ENCODE data around the gene INPP5A.

INPP5A gene

DNA sequence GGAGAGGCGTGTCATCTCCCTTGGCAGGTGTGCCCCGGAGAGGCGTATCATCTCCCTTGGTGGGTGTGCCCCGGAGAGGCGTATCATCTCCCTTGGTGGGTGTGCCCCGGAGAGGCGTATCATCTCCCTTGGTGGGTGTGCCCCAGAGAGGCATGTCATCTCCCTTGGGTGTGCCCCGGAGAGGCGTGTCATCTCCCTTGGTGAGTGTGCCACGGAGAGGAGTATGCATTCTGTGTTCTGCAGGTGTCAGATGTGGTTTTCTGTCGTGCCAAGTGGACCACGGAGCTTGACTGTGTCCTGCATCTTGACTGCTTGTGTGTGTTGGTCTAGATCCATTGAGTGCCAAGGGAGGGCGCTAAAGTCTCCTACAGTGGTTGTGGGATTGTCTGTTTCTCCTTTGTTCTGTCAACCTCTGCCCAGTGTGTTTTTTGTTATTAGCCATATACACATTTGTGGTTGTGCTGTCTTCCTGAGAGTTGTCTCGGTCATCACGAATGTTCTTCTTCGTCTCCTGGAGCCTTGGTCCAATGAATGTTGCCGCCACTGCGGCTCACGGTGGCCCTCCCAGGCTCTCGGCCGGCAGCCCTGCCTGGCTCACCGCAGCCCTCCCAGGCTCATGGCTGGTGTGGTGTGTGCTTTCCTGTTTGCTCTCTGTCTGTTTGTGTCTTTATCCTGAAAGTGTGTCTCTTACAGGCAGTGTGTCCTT, 96.8 kb downstream of the INPP5A start:
- peak; percentile 24 for DNase-seq

GRCh38 chr10:132634947-132635271, 97.3 kb downstream of the INPP5A start:
- no peak for DNase-seq

DNA sequence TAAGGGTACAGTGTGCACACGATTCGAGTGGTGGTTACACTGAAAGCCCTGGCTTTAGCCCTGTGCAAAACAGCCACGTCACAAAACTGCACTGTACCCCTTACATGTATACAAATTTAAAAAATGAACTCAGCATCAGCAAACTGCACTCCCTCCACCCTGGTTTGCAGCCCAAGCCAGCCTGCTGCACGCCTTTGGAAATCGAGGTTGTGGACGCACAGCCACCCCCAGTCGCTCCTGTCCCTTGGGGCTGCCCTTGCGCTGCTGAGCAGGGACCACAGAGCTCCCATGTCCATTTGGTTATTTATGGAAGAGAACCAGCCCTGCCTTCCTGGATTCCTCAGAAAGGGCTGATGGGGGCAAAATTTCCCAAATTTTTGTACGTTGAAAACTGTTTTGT, 98.8 kb downstream of the INPP5A start:
- DNase-seq = no peak

- peak; percentile 77 for DNase-seq
Measured at GRCh38 chr10:132637477-132638129, 100.0 kb downstream of the INPP5A start.

- DNase-seq = no peak
Measured at GRCh38 chr10:132638130-132638515, 100.5 kb downstream of the INPP5A start.

DNA sequence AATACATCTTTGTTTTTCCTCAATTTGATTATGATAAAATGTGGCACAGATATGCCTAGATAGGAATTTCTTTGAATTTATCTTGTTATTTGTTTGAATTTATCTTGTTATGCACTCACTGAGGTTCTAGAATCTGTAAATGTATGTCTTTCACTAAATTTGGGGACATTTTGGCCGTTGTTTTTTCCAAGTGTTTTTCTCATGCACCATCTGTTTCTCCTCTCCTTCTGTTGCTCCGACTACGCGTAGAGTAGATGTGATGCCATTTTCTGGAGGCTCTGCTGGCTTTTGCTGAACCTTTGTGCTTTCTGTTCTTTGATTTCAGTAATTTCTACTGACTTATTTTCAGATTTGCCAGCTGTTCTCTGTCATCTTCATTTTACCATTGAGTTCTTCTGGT, 101.9 kb downstream of the INPP5A start:
- DNase-seq = no peak

GRCh38 chr10:132640326-132641125, 102.9 kb downstream of the INPP5A start:
- no peak for DNase-seq

DNA sequence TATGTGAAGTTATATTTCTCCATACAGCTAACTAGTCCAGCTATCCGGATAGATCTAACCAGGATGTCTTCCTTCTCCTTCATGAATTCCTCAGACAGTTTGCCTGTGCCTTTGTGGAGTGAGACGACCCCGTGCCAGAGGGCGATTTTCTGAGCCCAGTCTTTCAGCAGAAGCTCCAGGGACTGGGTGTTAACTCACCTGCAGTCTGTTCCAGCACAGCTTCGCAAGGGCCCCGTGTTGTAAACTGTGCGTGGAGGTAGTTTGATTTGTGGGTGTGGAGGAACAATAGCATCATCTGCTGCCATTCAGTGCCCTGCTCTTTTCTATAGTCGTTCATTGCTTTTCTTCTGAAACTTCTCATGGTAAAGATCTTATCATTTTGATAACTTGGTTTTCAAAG, 103.8 kb downstream of the INPP5A start:
- DNase-seq = no peak

DNA sequence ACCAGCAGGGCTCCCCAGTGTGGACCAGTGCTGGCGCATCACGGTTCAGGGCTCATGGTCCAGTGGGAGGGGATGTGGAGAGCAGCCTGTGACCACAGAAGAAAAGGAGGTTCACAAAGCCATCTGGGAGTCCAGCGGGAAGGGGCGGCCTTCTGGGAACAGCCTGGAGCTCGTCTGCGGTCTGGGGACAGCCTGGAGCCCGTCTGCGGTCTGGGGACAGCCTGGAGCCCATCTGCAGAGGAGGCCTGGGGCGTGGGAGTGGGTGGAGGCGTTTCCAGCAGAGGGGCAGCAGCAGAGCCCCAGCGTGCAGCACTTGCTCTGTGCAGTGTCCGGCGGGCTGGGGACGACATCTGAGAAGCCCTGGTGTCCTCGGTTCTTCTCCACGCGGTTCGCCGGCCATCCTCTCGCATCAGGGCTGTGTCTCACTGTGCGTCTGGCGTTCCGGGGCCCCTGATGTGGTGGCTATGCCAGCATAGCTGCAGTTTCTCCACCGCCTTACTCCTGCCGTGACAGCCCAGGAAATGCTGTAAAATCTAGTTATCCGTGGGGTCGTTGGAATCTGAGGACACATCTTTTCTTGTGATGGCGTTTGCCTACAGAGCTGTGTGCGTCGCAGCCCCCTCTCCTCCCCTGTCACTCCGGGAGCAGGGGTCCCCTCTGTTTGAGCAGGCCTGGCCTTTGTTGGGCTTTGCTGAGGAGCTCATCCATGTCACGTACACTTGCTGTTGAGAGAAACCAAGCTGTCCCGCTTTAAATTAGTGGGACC, 104.6 kb downstream of the INPP5A start:
- no peak for DNase-seq

DNA sequence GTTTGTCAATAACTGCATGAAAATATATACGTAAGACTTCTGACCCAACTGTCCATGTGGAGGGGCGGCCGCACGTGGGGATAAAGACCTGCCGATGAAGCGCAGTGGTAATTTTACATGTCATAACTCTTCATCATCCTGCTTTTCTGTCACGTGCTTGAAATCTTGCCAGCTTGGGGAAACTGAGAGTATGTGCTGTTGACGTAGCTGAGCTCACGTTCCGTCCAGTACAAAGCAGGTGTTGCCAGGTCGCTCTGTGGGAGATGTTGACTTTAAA, 105.1 kb downstream of the INPP5A start:
- DNase-seq = no peak

DNA sequence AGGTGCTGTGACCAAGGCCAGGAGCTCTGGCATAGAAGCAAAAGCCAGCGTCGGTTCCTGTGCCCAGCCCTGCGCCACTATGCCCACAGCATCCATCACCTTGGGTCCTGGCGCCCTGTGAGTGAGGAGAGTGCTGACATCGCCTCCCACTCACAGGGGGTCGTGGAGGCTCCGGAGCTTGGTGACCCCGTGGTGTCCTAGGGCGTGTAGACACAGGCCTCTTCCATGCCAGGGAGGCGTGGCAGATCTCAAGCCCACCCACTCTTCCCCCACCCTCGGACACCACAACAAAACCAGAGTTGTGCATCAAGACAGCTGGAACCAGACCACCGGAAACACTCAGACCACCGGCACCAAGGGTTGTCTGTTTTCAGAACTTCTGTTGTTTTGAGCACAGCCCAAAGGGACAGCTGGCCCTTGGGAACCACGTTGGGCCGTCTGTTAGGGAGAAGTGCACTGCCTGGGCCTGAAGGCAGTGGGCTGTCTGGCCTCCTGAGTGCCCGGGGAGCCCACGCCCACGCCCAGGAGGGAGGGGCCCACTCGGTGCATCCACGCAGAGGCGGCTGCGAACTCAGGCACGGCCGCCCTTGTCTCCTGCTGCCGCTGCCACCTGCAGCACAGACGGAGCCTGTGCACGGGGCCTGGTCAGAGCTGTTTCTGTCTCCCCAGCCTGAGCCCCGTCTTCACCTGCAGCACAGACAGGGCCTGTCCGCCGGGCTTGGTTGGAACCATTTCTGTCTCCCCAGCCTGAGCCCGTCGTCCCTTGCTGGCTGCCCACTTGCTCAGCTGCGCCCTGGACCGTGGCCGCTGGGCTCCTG, 106.3 kb downstream of the INPP5A start:
- DNase-seq = no peak

DNA sequence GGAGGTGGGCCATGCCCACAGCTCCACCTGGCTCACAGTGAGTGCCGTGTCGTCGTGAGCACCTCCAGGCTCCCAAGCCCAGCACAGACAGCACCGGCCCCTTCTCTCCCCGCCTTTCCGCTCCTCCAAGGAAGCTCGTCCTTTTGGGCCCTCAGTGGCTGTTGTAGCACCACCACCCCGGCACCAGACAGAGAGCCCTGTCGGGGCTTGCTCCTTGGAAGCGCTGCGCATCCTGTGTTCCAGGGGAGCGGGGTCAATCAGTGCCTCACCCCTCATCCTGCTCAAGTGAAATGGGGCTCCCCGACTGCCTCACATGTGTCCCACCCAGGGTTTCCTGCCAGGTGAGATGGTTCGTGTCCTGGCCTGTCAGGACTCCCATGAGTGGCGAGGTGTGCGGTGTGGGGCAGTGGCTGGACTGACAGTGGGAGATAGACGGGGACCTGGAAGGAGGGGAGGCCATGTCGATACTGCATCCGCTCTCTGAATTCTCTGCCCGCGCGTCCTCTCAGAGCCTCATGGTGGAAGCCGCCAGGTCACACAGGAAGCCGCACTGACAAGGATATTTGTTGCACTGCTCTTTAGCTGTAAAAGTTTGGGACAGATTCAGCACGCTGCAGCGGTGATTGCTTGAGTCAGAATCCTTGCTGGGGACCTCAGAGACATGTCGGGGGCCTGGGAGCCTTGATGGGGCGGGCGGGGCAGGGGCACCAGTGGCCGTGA, 107.1 kb downstream of the INPP5A start:
- no peak for DNase-seq

GRCh38 chr10:132645247-132645530, 107.6 kb downstream of the INPP5A start:
- no peak for DNase-seq

DNA sequence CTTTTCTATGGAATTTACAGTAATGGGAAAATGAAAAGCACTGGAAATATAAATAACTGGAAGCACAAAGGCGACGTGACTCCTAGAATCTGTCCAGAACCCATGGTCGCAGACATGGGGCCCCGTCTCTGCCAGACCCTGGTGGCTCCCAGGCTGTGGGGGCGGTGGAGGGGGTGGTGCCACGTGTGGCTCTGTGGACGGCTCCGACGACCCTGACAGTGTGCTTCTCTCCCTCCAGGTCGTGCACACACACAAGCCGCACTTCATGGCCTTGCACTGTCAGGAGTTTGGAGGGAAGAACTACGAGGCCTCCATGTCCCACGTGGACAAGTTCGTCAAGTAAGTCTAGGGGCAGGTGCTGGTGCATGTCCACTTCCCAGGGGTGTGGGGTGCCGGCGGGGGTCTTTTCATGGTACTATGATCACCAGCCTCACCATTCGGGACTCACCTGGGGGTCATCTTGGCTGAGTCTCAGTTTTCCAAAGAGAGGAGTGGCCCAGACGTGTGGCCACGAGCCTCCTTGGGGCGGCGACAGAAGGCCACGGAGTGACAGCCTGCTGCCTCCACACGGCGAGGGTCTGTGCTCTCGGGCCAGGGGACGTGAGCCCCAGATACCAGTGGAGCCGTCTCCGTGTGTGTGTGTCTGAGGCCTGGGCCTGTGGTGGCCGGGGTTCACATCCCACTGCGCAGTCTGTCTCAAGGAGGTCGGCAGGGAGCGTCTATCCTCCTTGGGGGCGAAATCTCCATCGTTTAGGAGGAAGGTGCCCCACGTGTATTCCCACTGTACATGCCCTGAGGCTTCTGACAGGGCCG, 108.2 kb downstream of the INPP5A start:
- DNase-seq = no peak

GRCh38 chr10:132646443-132647097, 109.0 kb downstream of the INPP5A start:
- DNase-seq = no peak

DNA sequence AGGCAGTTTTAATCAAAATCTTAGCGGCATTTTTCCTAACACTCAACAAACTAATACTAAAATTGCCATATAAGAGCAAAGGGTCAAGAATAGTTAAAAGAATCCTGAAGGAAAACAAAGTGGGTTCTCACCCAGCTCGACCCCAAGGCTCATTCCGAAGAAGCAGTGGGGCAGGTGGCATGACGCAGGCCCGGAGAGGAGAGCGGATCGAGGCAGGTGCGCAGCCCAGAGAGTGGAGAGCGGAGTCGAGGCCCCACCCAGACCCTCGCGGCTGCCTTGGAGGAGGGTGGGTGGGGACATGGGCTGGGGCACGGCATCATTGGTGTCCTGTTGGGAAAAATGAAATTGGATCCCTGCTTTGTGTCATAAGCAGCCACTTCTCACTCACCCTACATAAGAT, 109.8 kb downstream of the INPP5A start:
- DNase-seq = no peak

- no peak for DNase-seq
Measured at GRCh38 chr10:132648072-132648850, 110.7 kb downstream of the INPP5A start.

DNA sequence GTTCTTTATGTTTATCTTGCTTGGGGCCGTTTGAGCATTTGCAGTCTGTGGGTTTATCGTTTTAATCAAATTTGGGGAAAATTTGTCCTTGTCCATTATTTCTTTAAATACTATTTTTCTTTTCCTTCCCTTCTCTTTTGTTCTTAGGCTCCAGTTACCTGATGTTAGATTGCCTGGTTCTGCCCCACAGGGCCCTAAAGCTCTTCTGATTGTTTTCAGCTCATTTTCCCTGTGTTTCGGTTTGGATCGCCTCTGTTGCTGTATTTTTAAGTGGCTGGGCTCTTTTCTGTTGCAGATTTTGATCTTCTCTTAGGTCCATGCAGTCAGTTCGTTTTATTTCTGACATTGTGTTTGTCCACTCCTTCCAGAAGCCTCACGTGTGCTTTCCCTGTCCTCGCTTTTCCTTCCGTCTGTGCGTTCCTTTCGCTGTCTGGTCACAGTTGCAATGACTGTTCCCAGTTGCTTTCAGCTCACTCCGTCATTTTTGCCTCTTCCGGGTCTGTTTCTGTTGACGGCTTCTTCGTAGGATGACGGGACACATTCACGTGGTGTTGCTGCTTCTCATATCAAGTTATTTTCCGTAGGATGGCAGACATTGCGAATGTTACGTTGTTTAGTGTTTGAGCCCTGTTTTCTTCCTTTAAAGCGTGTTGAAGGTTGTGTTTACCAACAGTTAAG, 111.4 kb downstream of the INPP5A start:
- no peak for DNase-seq

- DNase-seq = no peak
Measured at GRCh38 chr10:132649651-132650360, 112.2 kb downstream of the INPP5A start.
